ENCODE data around the gene MYO15B. TPM values are rescaled to one million over a fixed set of nuclear protein-coding genes. Genes with fewer than 3 reads are reported as not detected.

The MYO15B gene
- total RNA-seq, 2 donors from 2014 or later: 49.0 to 66.7 TPM

GRCh38 chr17:75612906-75613626 is 25.5 kb downstream of the MYO15B start:
- Mint-ChIP-seq H3K4me1 (ENCODE audit: low read depth in 2 of 2) (no peaks in the 10 kb centered on the region), H3K27me3 (no peaks in the 10 kb centered on the region), H3K9me3 (no peaks in the 10 kb centered on the region), H3K4me3 (no peak overlapping the region), H3K27ac (no peak overlapping the region), H3K36me3 (no peaks in the 10 kb centered on the region)
- ATAC-seq: peak in 1 of 2 donors; percentile 21
- no peak for DNase-seq (ENCODE audit: low spot score)

DNA sequence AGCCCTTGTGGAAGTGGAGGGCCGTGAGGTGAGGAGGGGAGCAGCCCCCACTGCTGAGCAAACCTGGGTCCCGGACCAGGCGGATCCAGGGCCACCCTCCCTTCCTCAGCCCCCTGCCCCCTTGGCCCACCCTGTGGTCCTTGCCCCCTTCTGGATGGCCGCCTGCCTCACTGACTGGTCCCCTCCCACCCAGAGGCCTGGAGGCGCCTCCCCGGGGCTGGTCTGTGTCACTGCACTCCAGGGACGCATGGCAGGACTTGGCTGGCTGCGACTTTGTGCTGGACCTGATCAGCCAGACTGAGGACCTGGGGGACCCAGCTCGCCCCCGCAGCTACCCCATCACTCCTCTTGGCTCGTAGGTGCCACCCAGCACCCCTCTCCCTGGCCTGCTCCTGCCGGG is 26.4 kb downstream of the MYO15B start:
- no peaks in the 10 kb centered on the region for H3K4me1 Mint-ChIP-seq (ENCODE audit: low read depth in 2 of 2)
- H3K4me3 Mint-ChIP-seq: no peak overlapping the region
- no peaks in the 10 kb centered on the region for H3K27me3 Mint-ChIP-seq
- DNase-seq (ENCODE audit: low spot score) (no peak), ATAC-seq (no peak)
- H3K36me3 Mint-ChIP-seq: no peaks in the 10 kb centered on the region
- no peak overlapping the region for H3K27ac Mint-ChIP-seq
- H3K9me3 Mint-ChIP-seq: no peaks in the 10 kb centered on the region

- Mint-ChIP-seq H3K9me3 (no peaks in the 10 kb centered on the region), H3K27me3 (no peaks in the 10 kb centered on the region), H3K36me3 (no peaks in the 10 kb centered on the region), H3K4me3 (no peak overlapping the region), H3K4me1 (ENCODE audit: low read depth in 2 of 2) (no peaks in the 10 kb centered on the region), H3K27ac (no peak overlapping the region)
- DNase-seq (ENCODE audit: low spot score): no peak
- no peak for ATAC-seq
Measured at GRCh38 chr17:75614556-75615270, 27.1 kb downstream of the MYO15B start.

GRCh38 chr17:75615301-75615700 is 27.7 kb downstream of the MYO15B start:
- Mint-ChIP-seq H3K27ac (no peak overlapping the region), H3K27me3 (no peaks in the 10 kb centered on the region), H3K36me3 (no peaks in the 10 kb centered on the region), H3K9me3 (no peaks in the 10 kb centered on the region), H3K4me3 (no peak overlapping the region), H3K4me1 (ENCODE audit: low read depth in 2 of 2) (no peaks in the 10 kb centered on the region)
- ATAC-seq: no peak
- no peak for DNase-seq (ENCODE audit: low spot score)

GRCh38 chr17:75616521-75617122 is 29.0 kb downstream of the MYO15B start:
- DNase-seq (ENCODE audit: low spot score) (no peak), ATAC-seq (no peak)
- Mint-ChIP-seq H3K4me3 (no peak overlapping the region), H3K27me3 (no peaks in the 10 kb centered on the region), H3K9me3 (no peaks in the 10 kb centered on the region), H3K27ac (no peak overlapping the region), H3K4me1 (ENCODE audit: low read depth in 2 of 2) (no peaks in the 10 kb centered on the region), H3K36me3 (no peaks in the 10 kb centered on the region)

DNA sequence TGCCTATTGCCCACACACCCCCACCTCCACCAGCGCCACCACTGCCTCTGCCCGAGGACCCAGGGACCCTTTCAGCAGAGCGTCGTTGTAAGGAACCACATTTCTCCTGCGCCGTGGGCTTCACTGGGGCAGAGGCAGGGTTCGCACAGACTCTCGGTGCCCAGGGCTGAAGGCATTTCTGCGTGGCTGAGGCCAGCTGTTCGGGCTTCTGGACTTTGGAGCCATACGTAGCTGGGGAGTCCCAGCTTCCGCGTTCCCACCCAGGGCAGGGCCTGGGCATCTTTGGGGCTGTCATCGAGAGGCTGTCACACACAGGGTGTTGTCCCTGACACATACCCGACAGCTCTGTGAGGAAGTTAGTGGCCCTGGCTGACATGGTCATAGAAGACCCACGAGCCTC is 29.6 kb downstream of the MYO15B start:
- DNase-seq (ENCODE audit: low spot score): no peak
- H3K27ac Mint-ChIP-seq: no peak overlapping the region
- no peak overlapping the region for H3K4me3 Mint-ChIP-seq
- no peaks in the 10 kb centered on the region for H3K27me3 Mint-ChIP-seq
- H3K9me3 Mint-ChIP-seq: no peaks in the 10 kb centered on the region
- no peaks in the 10 kb centered on the region for H3K36me3 Mint-ChIP-seq
- H3K4me1 Mint-ChIP-seq (ENCODE audit: low read depth in 2 of 2): no peaks in the 10 kb centered on the region
- ATAC-seq: no peak

- Mint-ChIP-seq H3K9me3 (no peaks in the 10 kb centered on the region), H3K4me3 (no peak overlapping the region), H3K36me3 (no peaks in the 10 kb centered on the region), H3K27ac (no peak overlapping the region), H3K4me1 (ENCODE audit: low read depth in 2 of 2) (peaks cover 0 to 1% of the 10 kb centered on the region in 2 donors), H3K27me3 (no peaks in the 10 kb centered on the region)
- no peak for ATAC-seq
- DNase-seq (ENCODE audit: low spot score): no peak
Measured at GRCh38 chr17:75617675-75618074, 30.1 kb downstream of the MYO15B start.

GRCh38 chr17:75619506-75620431 is 32.2 kb downstream of the MYO15B start:
- DNase-seq (ENCODE audit: low spot score) (no peak), ATAC-seq (no peak)
- H3K9me3 Mint-ChIP-seq: no peaks in the 10 kb centered on the region
- no peaks in the 10 kb centered on the region for H3K27me3 Mint-ChIP-seq
- no peak overlapping the region for H3K4me3 Mint-ChIP-seq
- no peak overlapping the region for H3K27ac Mint-ChIP-seq
- H3K4me1 Mint-ChIP-seq (ENCODE audit: low read depth in 2 of 2): peaks cover 0 to 2% of the 10 kb centered on the region in 2 donors
- H3K36me3 Mint-ChIP-seq: no peaks in the 10 kb centered on the region

DNA sequence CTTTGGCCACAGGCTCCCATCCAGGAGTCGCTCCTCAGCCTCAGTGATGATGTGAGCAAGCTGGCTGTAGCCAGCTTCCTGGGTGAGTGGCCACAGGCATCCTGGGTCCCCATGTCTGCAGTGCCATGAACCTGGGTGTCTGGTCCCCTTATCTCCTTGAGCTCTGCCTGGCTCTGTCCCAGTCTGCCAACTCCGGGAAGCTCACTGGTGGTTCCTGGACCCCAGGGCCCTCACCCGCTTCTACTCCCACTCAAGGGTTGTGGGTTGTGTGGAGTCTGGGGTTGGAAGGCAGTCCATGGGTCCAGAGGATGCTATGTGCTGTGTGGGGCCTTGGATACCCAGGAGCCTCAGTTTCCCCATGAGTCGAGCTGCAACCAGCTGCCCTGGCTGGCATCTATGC is 33.9 kb downstream of the MYO15B start:
- no peak overlapping the region for H3K4me3 Mint-ChIP-seq
- ATAC-seq (no peak), DNase-seq (ENCODE audit: low spot score) (no peak)
- no peaks in the 10 kb centered on the region for H3K36me3 Mint-ChIP-seq
- H3K4me1 Mint-ChIP-seq (ENCODE audit: low read depth in 2 of 2): peaks cover 0 to 2% of the 10 kb centered on the region in 2 donors
- H3K27me3 Mint-ChIP-seq: no peaks in the 10 kb centered on the region
- no peak overlapping the region for H3K27ac Mint-ChIP-seq
- no peaks in the 10 kb centered on the region for H3K9me3 Mint-ChIP-seq

DNA sequence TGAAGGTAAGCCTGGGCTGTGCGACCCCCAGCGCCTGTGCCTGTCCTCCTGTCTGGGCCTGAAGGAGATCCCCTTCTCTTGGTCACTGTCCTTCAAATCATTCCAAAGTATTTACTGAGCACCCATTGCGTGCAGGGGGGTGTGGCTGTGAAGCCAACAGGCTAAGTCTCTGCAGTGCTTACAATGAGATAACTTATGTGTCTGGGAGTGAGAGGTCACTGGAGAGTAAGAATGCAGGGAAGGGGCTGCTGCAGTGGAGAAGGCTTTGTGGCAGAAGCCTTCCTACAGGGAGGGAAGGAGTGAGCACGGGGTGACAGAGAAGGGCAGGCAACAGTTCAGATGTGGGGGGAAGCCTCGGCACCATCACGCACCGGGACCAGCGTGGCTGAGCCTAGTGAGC is 34.5 kb downstream of the MYO15B start:
- no peaks in the 10 kb centered on the region for H3K27me3 Mint-ChIP-seq
- ATAC-seq (no peak), DNase-seq (ENCODE audit: low spot score) (no peak)
- no peak overlapping the region for H3K27ac Mint-ChIP-seq
- no peaks in the 10 kb centered on the region for H3K9me3 Mint-ChIP-seq
- no peaks in the 10 kb centered on the region for H3K36me3 Mint-ChIP-seq
- no peak overlapping the region for H3K4me3 Mint-ChIP-seq
- peaks cover 0 to 2% of the 10 kb centered on the region in 2 donors for H3K4me1 Mint-ChIP-seq (ENCODE audit: low read depth in 2 of 2)

- no peak for ATAC-seq
Measured at GRCh38 chr17:75622771-75623273, 35.2 kb downstream of the MYO15B start.

DNA sequence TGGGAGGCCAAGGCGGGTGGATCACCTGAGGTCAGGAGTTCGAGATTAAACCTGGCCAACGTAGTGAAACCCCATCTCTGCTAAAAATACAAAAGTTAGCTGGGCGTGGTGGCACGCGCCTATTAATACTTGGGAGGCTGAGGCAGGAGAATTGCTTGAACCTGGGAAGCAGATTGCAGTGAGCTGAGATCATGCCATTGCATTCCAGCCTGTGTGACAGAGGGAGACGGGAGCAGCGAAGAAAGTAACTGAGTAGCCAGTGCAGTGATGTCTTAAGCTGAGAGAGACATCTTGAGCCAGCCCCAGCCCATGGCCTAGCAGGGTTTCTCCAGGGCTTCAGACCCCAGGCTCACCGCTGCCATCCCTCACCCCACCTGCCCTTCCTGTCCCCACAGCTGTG is 35.8 kb downstream of the MYO15B start:
- Mint-ChIP-seq H3K4me3 (no peak overlapping the region), H3K4me1 (ENCODE audit: low read depth in 2 of 2) (peaks cover 0 to 2% of the 10 kb centered on the region in 2 donors), H3K9me3 (no peaks in the 10 kb centered on the region), H3K36me3 (no peaks in the 10 kb centered on the region), H3K27me3 (no peaks in the 10 kb centered on the region), H3K27ac (no peak overlapping the region)
- ATAC-seq: no peak
- no peak for DNase-seq (ENCODE audit: low spot score)

More at GRCh38 chr17:75622771-75623273, 35.2 kb downstream of the MYO15B start:
- H3K36me3 Mint-ChIP-seq: no peaks in the 10 kb centered on the region
- DNase-seq (ENCODE audit: low spot score): no peak
- no peaks in the 10 kb centered on the region for H3K27me3 Mint-ChIP-seq
- peaks cover 0 to 2% of the 10 kb centered on the region in 2 donors for H3K4me1 Mint-ChIP-seq (ENCODE audit: low read depth in 2 of 2)
- H3K9me3 Mint-ChIP-seq: no peaks in the 10 kb centered on the region
- no peak overlapping the region for H3K4me3 Mint-ChIP-seq
- no peak overlapping the region for H3K27ac Mint-ChIP-seq

- H3K9me3 Mint-ChIP-seq: no peaks in the 10 kb centered on the region
- H3K27me3 Mint-ChIP-seq: no peaks in the 10 kb centered on the region
- peaks cover 0 to 2% of the 10 kb centered on the region in 2 donors for H3K4me1 Mint-ChIP-seq (ENCODE audit: low read depth in 2 of 2)
- no peak overlapping the region for H3K4me3 Mint-ChIP-seq
- H3K27ac Mint-ChIP-seq: no peak overlapping the region
- ATAC-seq (no peak), DNase-seq (ENCODE audit: low spot score) (no peak)
- no peaks in the 10 kb centered on the region for H3K36me3 Mint-ChIP-seq
Measured at GRCh38 chr17:75624021-75624420, 36.4 kb downstream of the MYO15B start.

Measured in natural killer cell treated with Interleukin-12 subunit alpha and Interleukin-12 subunit beta and Interleukin-15 and Interleukin-18, amount 100 ng/mL, for 72 hours (primary cell).